Transverse colon (tissue), 4 donors: ENCODE results near the gene COBLL1. TPM values are rescaled to one million over a fixed set of nuclear protein-coding genes. Genes with fewer than 3 reads are reported as not detected.
A peak's percentile ranks its signal among the peaks of the same experiment; 100 is the strongest.

Experiments
- DNase-seq: peaks from one replicate; pipeline ENCODE4 v3.0.0-alpha.2; 2019
- H3K27ac ChIP-seq, 4 donors: fragments of 200-600 bp; sonication (generic); 2 replicates each; pipeline ENCODE4 v1.5.1; 2016 to 2018; ENCODE audit warnings: inconsistent platforms in 4 of 4
- H3K27me3 ChIP-seq: fragments of 200-600 bp; sonication (generic); 2 replicates; pipeline ENCODE4 v1.5.1; 2017; ENCODE audit warnings: inconsistent platforms
- H3K36me3 ChIP-seq, 4 donors: fragments of 200-600 bp; sonication (generic); 2 replicates each; pipeline ENCODE4 v1.5.1; 2017 to 2019; ENCODE audit warnings: inconsistent platforms in 4 of 4
- H3K4me1 ChIP-seq, 4 donors: fragments of 200-600 bp; sonication (generic); 2 replicates each; pipeline ENCODE4 v1.5.1; 2017 to 2020; ENCODE audit warnings: inconsistent platforms in 4 of 4
- H3K4me3 ChIP-seq, 4 donors: fragments of 200-600 bp; sonication (generic); 1 replicate in 1 of 4; 2 replicates in 3 of 4; pipeline versions ENCODE4 v1.5.1 to v1.6.1; 2017 to 2019; ENCODE audit warnings: inconsistent platforms in 4 of 4
- H3K9me3 ChIP-seq, 2 donors: fragments of 200-600 bp; sonication (generic); 2 replicates each; pipeline ENCODE4 v1.5.1; 2017 to 2019; ENCODE audit warnings: inconsistent platforms in 2 of 2
- EP300 ChIP-seq: sonication (generic); formaldehyde crosslinking; IDR thresholded peaks from one replicate; pipeline ENCODE4 v1.6.1; 2017; ENCODE audit warnings: antibody characterized with exemption, low read depth
- POLR2A ChIP-seq: fragments of 450-650 bp; IDR thresholded peaks from one replicate; pipeline ENCODE4 v1.6.1; 2016; ENCODE audit warnings: antibody characterized with exemption, mild to moderate bottlenecking, moderate library complexity
- POLR2AphosphoS5 ChIP-seq, 3 donors: sonication (generic); formaldehyde crosslinking; IDR thresholded peaks; one replicate each; pipeline ENCODE4 v1.6.1; 2016; ENCODE audit warnings: antibody characterized with exemption in 3 of 3
- WGBS, 2 donors: methylation state at CpG; one replicate each; pipeline ENCODE4 v1.1.5; 2018; ENCODE audit warnings: low coverage in 1 of 2; 5-methylcytosine and 5-hydroxymethylcytosine counted together
- in situ Hi-C, 4 donors: fragments of 200-750 bp; cut with MboI; loops; one replicate each; pipeline versions ENCODE4 v1.15.0 to v1.15.1; 2017; ENCODE audit warnings: low sequenced_read_pairs in 3 of 4, low pct_ligation_motif_present in 1 of 4, low pct_unique_long_range_greater_than_20kb in 1 of 4
- intact Hi-C: fragments of 100-400 bp; cut with DNase I; formaldehyde crosslinking; loops from one replicate; pipeline ENCODE4 v1.15.1; 2023; ENCODE audit warnings: low total_unique reads
- total RNA-seq, 4 donors: library from RNA; depleted of rRNA; stranded (reverse); fragments of >200 nt; gene quantifications; one replicate each; pipeline ENCODE4 v1.1.0, GENCODE V29; 2016
- TF ChIP-seq, protein P1 (sequence below), 5 experiments: fragments of 200-600 bp in 3 of 5; fragments of 450-650 bp in 2 of 5; sonication (generic) in 3 of 5; IDR thresholded peaks; 1 replicate in 2 of 5; 2 replicates in 3 of 5; pipeline ENCODE4 v1.5.1; 2016 to 2017; ENCODE audit warnings: antibody characterized with exemption in 5 of 5, inconsistent platforms in 3 of 5, mild to moderate bottlenecking in 2 of 5, moderate library complexity in 1 of 5

COBLL1 gene
- total RNA-seq, 4 donors from 2014 or later: 21.7 to 129 (median 30.7) TPM

DNA sequence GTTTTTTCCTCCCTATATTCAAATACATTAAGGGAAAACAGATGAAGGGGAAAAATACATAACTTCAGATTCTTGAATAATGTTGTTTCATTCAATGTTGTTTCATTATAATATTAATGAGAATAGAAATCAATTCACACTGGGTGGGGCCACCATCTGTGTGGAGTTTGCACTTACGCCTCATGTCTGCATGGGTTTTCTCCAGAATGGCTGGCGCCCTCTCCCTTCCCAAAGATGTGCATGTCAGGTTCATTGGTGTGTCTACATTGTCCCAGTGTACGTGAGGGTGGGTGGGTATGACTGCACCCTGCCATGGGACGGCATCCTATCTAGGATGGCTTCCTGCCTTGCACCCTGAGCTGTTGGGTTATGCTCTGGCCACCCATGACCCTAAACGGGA, 51.7 kb downstream of the COBLL1 start:
- peaks cover 0 to 22% (median 4%) of the 10 kb centered on the region in 4 donors for H3K4me1 ChIP-seq
- no peaks in the 10 kb centered on the region for H3K9me3 ChIP-seq
- no peak for DNase-seq
- WGBS, 2 donors: 87 to 88% methylated on average over 3 to 5 of the region's 5 CpGs
- in situ Hi-C loops: no loop called here
- no peak overlapping the region for H3K27ac ChIP-seq
- no peak for TF ChIP-seq POLR2AphosphoS5 (IDR thresholded peaks at IDR 0.05)
- TF ChIP-seq EP300: no peak
- TF ChIP-seq, protein P1, sequence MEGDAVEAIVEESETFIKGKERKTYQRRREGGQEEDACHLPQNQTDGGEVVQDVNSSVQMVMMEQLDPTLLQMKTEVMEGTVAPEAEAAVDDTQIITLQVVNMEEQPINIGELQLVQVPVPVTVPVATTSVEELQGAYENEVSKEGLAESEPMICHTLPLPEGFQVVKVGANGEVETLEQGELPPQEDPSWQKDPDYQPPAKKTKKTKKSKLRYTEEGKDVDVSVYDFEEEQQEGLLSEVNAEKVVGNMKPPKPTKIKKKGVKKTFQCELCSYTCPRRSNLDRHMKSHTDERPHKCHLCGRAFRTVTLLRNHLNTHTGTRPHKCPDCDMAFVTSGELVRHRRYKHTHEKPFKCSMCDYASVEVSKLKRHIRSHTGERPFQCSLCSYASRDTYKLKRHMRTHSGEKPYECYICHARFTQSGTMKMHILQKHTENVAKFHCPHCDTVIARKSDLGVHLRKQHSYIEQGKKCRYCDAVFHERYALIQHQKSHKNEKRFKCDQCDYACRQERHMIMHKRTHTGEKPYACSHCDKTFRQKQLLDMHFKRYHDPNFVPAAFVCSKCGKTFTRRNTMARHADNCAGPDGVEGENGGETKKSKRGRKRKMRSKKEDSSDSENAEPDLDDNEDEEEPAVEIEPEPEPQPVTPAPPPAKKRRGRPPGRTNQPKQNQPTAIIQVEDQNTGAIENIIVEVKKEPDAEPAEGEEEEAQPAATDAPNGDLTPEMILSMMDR (IDR thresholded peaks at IDR 0.05): no peak
- no peak for TF ChIP-seq POLR2A
- H3K36me3 ChIP-seq: no peaks in the 10 kb centered on the region
- H3K4me3 ChIP-seq: no peak overlapping the region
- intact Hi-C loops: no loop called here
- no peaks in the 10 kb centered on the region for H3K27me3 ChIP-seq

DNA sequence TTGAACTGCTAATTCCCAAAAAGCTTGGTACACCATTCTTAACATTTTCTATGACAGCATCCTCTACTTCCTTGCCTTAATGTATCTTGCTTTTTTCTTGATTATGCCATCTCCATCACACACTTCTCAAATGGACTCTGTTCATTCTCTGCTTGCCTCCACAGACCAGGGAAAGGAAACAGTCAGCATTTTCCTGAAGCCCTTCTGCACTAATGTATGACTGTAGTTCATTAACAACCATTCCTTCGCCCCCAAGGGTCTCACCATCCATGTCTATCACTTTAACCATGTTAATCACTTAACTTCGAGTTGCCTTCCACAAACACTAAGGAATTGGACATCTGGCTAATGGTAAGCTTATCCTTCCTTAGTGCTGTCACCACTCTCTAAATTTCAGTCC, 54.8 kb downstream of the COBLL1 start:
- DNase-seq: no peak
- WGBS, 2 donors: 79 to 83% methylated on average over 2 of the region's 2 CpGs
- Histone ChIP-seq H3K27ac (no peak overlapping the region), H3K36me3 (no peaks in the 10 kb centered on the region), H3K27me3 (no peaks in the 10 kb centered on the region), H3K4me3 (no peak overlapping the region), H3K4me1 (peaks cover 0 to 15% (median 6%) of the 10 kb centered on the region in 4 donors), H3K9me3 (no peaks in the 10 kb centered on the region)
- in situ Hi-C loops (no loop called here), intact Hi-C loops (no loop called here)
- TF ChIP-seq POLR2A: no peak
- no peak for TF ChIP-seq EP300
- TF ChIP-seq POLR2AphosphoS5 (IDR thresholded peaks at IDR 0.05): no peak
- TF ChIP-seq, protein P1 (IDR thresholded peaks at IDR 0.05): no peak

GRCh38 chr2:164785457-164785856, 56.2 kb downstream of the COBLL1 start:
- H3K4me3 ChIP-seq: no peak overlapping the region
- no peaks in the 10 kb centered on the region for H3K9me3 ChIP-seq
- no peaks in the 10 kb centered on the region for H3K36me3 ChIP-seq
- WGBS, 2 donors: 17 to 22% methylated on average over 1 of the region's 1 CpG
- TF ChIP-seq, protein P1 (IDR thresholded peaks at IDR 0.05): no peak
- no peak for TF ChIP-seq POLR2A
- peak in 1 of 3 donors; percentile 6 for TF ChIP-seq POLR2AphosphoS5 (IDR thresholded peaks at IDR 0.05)
- no peaks in the 10 kb centered on the region for H3K27me3 ChIP-seq
- peaks cover 0 to 24% (median 7%) of the 10 kb centered on the region in 4 donors for H3K4me1 ChIP-seq
- in situ Hi-C loops (no loop called here), intact Hi-C loops (no loop called here)
- no peak for DNase-seq
- peak overlapping the region; percentile 49 to 63 (median 58) for H3K27ac ChIP-seq

DNA sequence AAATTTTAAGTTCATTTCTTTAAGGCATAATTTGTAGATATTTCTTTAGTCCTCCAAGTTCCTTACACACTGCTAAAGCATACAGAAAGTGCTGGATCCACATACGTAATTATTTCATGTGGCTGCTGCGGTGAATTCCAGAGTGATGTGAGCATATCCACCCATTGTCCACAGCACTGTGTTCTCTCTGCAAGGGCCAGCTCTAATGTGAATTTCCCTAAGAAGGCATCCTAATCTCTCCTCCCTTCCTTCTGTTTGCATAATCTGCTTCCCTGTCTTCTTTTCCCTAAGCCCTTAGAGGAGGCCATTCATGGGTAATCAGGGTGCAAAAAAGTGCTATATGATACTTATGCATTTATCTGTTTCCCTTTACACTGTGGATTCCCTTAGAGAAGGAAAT, 57.2 kb downstream of the COBLL1 start:
- H3K36me3 ChIP-seq: no peaks in the 10 kb centered on the region
- 60 to 87% methylated on average over 1 to 2 of the region's 2 CpGs for WGBS, 2 donors
- intact Hi-C loops (no loop called here), in situ Hi-C loops (no loop called here)
- no peak overlapping the region for H3K4me3 ChIP-seq
- H3K27ac ChIP-seq: peak overlapping the region in 2 of 4 donors; percentile 55 to 63
- no peaks in the 10 kb centered on the region for H3K27me3 ChIP-seq
- TF ChIP-seq POLR2A (no peak), EP300 (no peak), POLR2AphosphoS5 (IDR thresholded peaks at IDR 0.05) (no peak)
- TF ChIP-seq, protein P1 (IDR thresholded peaks at IDR 0.05): no peak
- H3K4me1 ChIP-seq: peaks cover 3 to 26% (median 7%) of the 10 kb centered on the region in 4 donors
- H3K9me3 ChIP-seq: no peaks in the 10 kb centered on the region
- DNase-seq: no peak
